Ovary (tissue), 3 donors: ENCODE results near the gene CLCN5.

Experiments
- CTCF ChIP-seq, 3 donors: fragments of 450-650 bp in 2 of 3; fragments of 200-600 bp in 1 of 3; IDR thresholded peaks; one replicate each; pipeline versions ENCODE4 v1.5.1 to v1.8.0; 2016 to 2022; ENCODE audit warnings: antibody characterized with exemption in 3 of 3, mild to moderate bottlenecking in 1 of 3
- EP300 ChIP-seq: sonication (generic); formaldehyde crosslinking; IDR thresholded peaks from one replicate; pipeline ENCODE4 v1.6.1; 2017; ENCODE audit warnings: antibody characterized with exemption
- POLR2A ChIP-seq: fragments of 450-650 bp; IDR thresholded peaks from one replicate; pipeline ENCODE4 v1.6.1; 2017; ENCODE audit warnings: antibody characterized with exemption, mild to moderate bottlenecking, moderate library complexity
- donor health status: DM: no; HTN: no; CAD: no.

GRCh38 chrX:50098749-50099148 is 176.4 kb downstream of the CLCN5 start:
- TF ChIP-seq CTCF (IDR thresholded peaks at IDR 0.05) (no peak), POLR2A (no peak), EP300 (no peak)
